Measurements from ENCODE around the gene HNRNPA0.

- TF ChIP-seq, protein P1, sequence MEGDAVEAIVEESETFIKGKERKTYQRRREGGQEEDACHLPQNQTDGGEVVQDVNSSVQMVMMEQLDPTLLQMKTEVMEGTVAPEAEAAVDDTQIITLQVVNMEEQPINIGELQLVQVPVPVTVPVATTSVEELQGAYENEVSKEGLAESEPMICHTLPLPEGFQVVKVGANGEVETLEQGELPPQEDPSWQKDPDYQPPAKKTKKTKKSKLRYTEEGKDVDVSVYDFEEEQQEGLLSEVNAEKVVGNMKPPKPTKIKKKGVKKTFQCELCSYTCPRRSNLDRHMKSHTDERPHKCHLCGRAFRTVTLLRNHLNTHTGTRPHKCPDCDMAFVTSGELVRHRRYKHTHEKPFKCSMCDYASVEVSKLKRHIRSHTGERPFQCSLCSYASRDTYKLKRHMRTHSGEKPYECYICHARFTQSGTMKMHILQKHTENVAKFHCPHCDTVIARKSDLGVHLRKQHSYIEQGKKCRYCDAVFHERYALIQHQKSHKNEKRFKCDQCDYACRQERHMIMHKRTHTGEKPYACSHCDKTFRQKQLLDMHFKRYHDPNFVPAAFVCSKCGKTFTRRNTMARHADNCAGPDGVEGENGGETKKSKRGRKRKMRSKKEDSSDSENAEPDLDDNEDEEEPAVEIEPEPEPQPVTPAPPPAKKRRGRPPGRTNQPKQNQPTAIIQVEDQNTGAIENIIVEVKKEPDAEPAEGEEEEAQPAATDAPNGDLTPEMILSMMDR (IDR thresholded peaks at IDR 0.05; ENCODE audit: low read depth, low read length), result no peak
- TF ChIP-seq EZH2phosphoT487 (IDR thresholded peaks at IDR 0.05; ENCODE audit: low read depth), result no peak
These were observed 4.6 kb upstream of the HNRNPA0 start for GRCh38 chr5:137758715-137759306.

All from OCI-LY3 (cell line).